Loucy (cell line): ENCODE measurements around the gene TBC1D1.

Source experiments
- H2AFZ ChIP-seq: fragments of 200-600 bp; sonication (generic); 2 replicates; pipeline ENCODE4 v1.6.0; 2016; ENCODE audit warnings: antibody characterized with exemption, mild to moderate bottlenecking, low read length, moderate library complexity
- H3F3A ChIP-seq: fragments of 200-600 bp; 2 replicates; pipeline ENCODE4 v1.6.0; 2016; ENCODE audit warnings: antibody characterized with exemption, low read depth, mild to moderate bottlenecking
- H3K27me3 ChIP-seq: fragments of 200-600 bp; sonication (generic); 2 replicates; pipeline ENCODE4 v1.6.1; 2014; ENCODE audit warnings: low read length, mild to moderate bottlenecking; ENCODE audit not compliant: insufficient read depth, poor library complexity, severe bottlenecking
- H3K36me3 ChIP-seq: fragments of 200-600 bp; sonication (generic); 2 replicates; pipeline ENCODE4 v1.6.1; 2016; ENCODE audit warnings: low read length; ENCODE audit not compliant: insufficient read depth
- H3K4me1 ChIP-seq: fragments of 200-600 bp; sonication (generic); 2 replicates; pipeline ENCODE4 v1.5.1; 2014; ENCODE audit warnings: low read length, mild to moderate bottlenecking; ENCODE audit not compliant: insufficient read depth, poor library complexity, severe bottlenecking
- H3K4me2 ChIP-seq: fragments of 200-600 bp; sonication (generic); 2 replicates; pipeline ENCODE4 v1.6.0; 2014; ENCODE audit warnings: antibody characterized with exemption, low read length, low read depth, mild to moderate bottlenecking; ENCODE audit not compliant: poor library complexity, severe bottlenecking
- H3K4me3 ChIP-seq: fragments of 200-600 bp; sonication (generic); 2 replicates; pipeline ENCODE4 v1.5.1; 2014; ENCODE audit warnings: low read length, mild to moderate bottlenecking, mixed read lengths; ENCODE audit not compliant: poor library complexity, severe bottlenecking
- H3K79me2 ChIP-seq: fragments of 200-600 bp; sonication (generic); 2 replicates; pipeline ENCODE4 v1.6.1; 2014; ENCODE audit warnings: low read length; ENCODE audit not compliant: insufficient read depth
- H3K9ac ChIP-seq: fragments of 200-600 bp; sonication (generic); 2 replicates; pipeline ENCODE4 v1.6.0; 2014; ENCODE audit warnings: mild to moderate bottlenecking, low read depth, low read length, moderate library complexity; ENCODE audit not compliant: poor library complexity, severe bottlenecking
- H3K9me2 ChIP-seq: fragments of 200-600 bp; sonication (generic); replicated peaks from 2 replicates; pipeline ENCODE4 v1.6.1; 2016; ENCODE audit warnings: low read depth, low read length, mixed read lengths
- H3K9me3 ChIP-seq: fragments of 200-600 bp; sonication (generic); 2 replicates; pipeline ENCODE4 v1.6.1; 2014; ENCODE audit warnings: mild to moderate bottlenecking, antibody characterized with exemption, low read length, low read depth; ENCODE audit not compliant: insufficient read depth
- H4K20me1 ChIP-seq: fragments of 200-600 bp; sonication (generic); 2 replicates; pipeline ENCODE4 v1.6.0; 2014; ENCODE audit warnings: antibody characterized with exemption, low read length, mild to moderate bottlenecking; ENCODE audit not compliant: insufficient read depth, poor library complexity, severe bottlenecking
- CTCF ChIP-seq: fragments of 200-600 bp; sonication (generic); conservative IDR thresholded peaks from 2 replicates; pipeline ENCODE4 v1.5.1; 2014; ENCODE audit warnings: mild to moderate bottlenecking, antibody characterized with exemption, low read length
- EZH2phosphoT487 ChIP-seq: fragments of 200-600 bp; IDR thresholded peaks from 2 replicates; pipeline ENCODE4 v1.6.1; 2018; ENCODE audit warnings: antibody characterized with exemption, mild to moderate bottlenecking, moderate library complexity, borderline replicate concordance

Gene TBC1D1

GRCh38 chr4:37958932-37959331 is 68.0 kb downstream of the TBC1D1 start:
- no peak overlapping the region for H3K9ac ChIP-seq
- no peak for TF ChIP-seq CTCF
- TF ChIP-seq EZH2phosphoT487: no peak
- H3K9me3 ChIP-seq: no peaks in the 10 kb centered on the region
- no peaks in the 10 kb centered on the region for H3K36me3 ChIP-seq
- no peaks in the 10 kb centered on the region for H3K27me3 ChIP-seq
- H3K9me2 ChIP-seq: no peaks in the 10 kb centered on the region
- no peaks in the 10 kb centered on the region for H3K79me2 ChIP-seq
- H2AFZ ChIP-seq: no peak overlapping the region
- no peak overlapping the region for H3K4me2 ChIP-seq
- no peaks in the 10 kb centered on the region for H3K4me1 ChIP-seq
- H4K20me1 ChIP-seq: no peaks in the 10 kb centered on the region
- no peak overlapping the region for H3K4me3 ChIP-seq
- H3F3A ChIP-seq: no peaks in the 10 kb centered on the region

- no peaks in the 10 kb centered on the region for H3K27me3 ChIP-seq
- no peaks in the 10 kb centered on the region for H4K20me1 ChIP-seq
- TF ChIP-seq EZH2phosphoT487 (no peak), CTCF (no peak)
- H2AFZ ChIP-seq: no peak within 1 kb of the TSS
- no peaks in the 10 kb centered on the region for H3K79me2 ChIP-seq
- no peak within 1 kb of the TSS for H3K9ac ChIP-seq
- no peaks in the 10 kb centered on the region for H3F3A ChIP-seq
- H3K4me3 ChIP-seq: no peak within 1 kb of the TSS
- H3K4me2 ChIP-seq: no peak within 1 kb of the TSS
- no peaks in the 10 kb centered on the region for H3K36me3 ChIP-seq
- no peaks in the 10 kb centered on the region for H3K9me3 ChIP-seq
- H3K4me1 ChIP-seq: no peaks in the 10 kb centered on the region
- no peaks in the 10 kb centered on the region for H3K9me2 ChIP-seq
Measured at GRCh38 chr4:37960098-37960497, 69.2 kb downstream of the TBC1D1 start, which contains the start of gene PTTG2. PTTG2 (plus strand) TSS chr4:37960398; CDS start chr4:37960435, 37 bp downstream.

- TF ChIP-seq EZH2phosphoT487 (no peak), CTCF (no peak)
- H3K4me2 ChIP-seq: no peak overlapping the region
- no peak overlapping the region for H3K4me3 ChIP-seq
Measured at GRCh38 chr4:37960679-37961450, 70.0 kb downstream of the TBC1D1 start.

More at GRCh38 chr4:37960679-37961450, 70.0 kb downstream of the TBC1D1 start:
- Histone ChIP-seq H4K20me1 (no peaks in the 10 kb centered on the region), H3K9me3 (no peaks in the 10 kb centered on the region), H3K9me2 (no peaks in the 10 kb centered on the region), H2AFZ (no peak overlapping the region), H3K27me3 (no peaks in the 10 kb centered on the region), H3K36me3 (no peaks in the 10 kb centered on the region), H3F3A (no peaks in the 10 kb centered on the region), H3K79me2 (no peaks in the 10 kb centered on the region), H3K9ac (no peak overlapping the region), H3K4me1 (no peaks in the 10 kb centered on the region)
